ENCODE measurements around the gene RHBDL2.
"Not testable (repeated sequence)": the region's sequence is repeated elsewhere in the genome, so short reads cannot be mapped to it uniquely, and the experiment has no call there.

RHBDL2 gene

GRCh38 chr1:38873027-38873969, 68.3 kb downstream of the RHBDL2 start, which contains the start of gene MYCBP:
MYCBP (minus strand) TSS chr1:38873348; CDS start chr1:38873305, 43 bp downstream.
- peak; percentile 94 for DNase-seq

- no peak for DNase-seq
These were observed 69.1 kb downstream of the RHBDL2 start for GRCh38 chr1:38872401-38873026.

GRCh38 chr1:38870996-38871395, 70.6 kb downstream of the RHBDL2 start:
- DNase-seq: no peak

- no peak for DNase-seq
These were observed 74.4 kb downstream of the RHBDL2 start for GRCh38 chr1:38867208-38867607.

- no peak for DNase-seq
These were observed 76.4 kb downstream of the RHBDL2 start for GRCh38 chr1:38865112-38865715.

GRCh38 chr1:38860454-38860795, 81.2 kb downstream of the RHBDL2 start:
- DNase-seq: no peak

- peak; percentile 98 for DNase-seq
These were observed 81.8 kb downstream of the RHBDL2 start, which contains the start of gene RRAGC for GRCh38 chr1:38859561-38860453. RRAGC (minus strand) TSS chr1:38859772; CDS start chr1:38859646, 126 bp downstream.

GRCh38 chr1:38858833-38859560, 82.6 kb downstream of the RHBDL2 start:
- peak; percentile 46 for DNase-seq

- DNase-seq: no peak
These were observed 88.8 kb downstream of the RHBDL2 start for GRCh38 chr1:38852780-38853179.

- DNase-seq: no peak
These were observed 93.6 kb downstream of the RHBDL2 start for GRCh38 chr1:38848071-38848470.

- no peak for DNase-seq
These were observed 95.4 kb downstream of the RHBDL2 start for GRCh38 chr1:38846210-38846609.

GRCh38 chr1:38845088-38845487, 96.5 kb downstream of the RHBDL2 start:
- not testable (repeated sequence) for DNase-seq

GRCh38 chr1:38840281-38840680, 101.3 kb downstream of the RHBDL2 start:
- no peak for DNase-seq

- DNase-seq: no peak
These were observed 102.3 kb downstream of the RHBDL2 start for GRCh38 chr1:38839363-38839762.

- not testable (repeated sequence) for DNase-seq
These were observed 105.3 kb downstream of the RHBDL2 start for GRCh38 chr1:38836316-38836715.

Measured in NCI-H345 (cell line).